Stimulated activated CD8-positive, alpha-beta memory T cell treated with anti-CD3 and anti-CD28 coated beads, Interleukin-2, amount 100 ng/mL, for 1 hour (primary cell): ENCODE measurements around the gene WWC1.

Experiments used
- DNase-seq, 2 donors: peaks; one replicate each; pipeline ENCODE4 v3.0.0-alpha.2; 2020; ENCODE audit warnings: low read depth in 2 of 2

The WWC1 gene

DNA sequence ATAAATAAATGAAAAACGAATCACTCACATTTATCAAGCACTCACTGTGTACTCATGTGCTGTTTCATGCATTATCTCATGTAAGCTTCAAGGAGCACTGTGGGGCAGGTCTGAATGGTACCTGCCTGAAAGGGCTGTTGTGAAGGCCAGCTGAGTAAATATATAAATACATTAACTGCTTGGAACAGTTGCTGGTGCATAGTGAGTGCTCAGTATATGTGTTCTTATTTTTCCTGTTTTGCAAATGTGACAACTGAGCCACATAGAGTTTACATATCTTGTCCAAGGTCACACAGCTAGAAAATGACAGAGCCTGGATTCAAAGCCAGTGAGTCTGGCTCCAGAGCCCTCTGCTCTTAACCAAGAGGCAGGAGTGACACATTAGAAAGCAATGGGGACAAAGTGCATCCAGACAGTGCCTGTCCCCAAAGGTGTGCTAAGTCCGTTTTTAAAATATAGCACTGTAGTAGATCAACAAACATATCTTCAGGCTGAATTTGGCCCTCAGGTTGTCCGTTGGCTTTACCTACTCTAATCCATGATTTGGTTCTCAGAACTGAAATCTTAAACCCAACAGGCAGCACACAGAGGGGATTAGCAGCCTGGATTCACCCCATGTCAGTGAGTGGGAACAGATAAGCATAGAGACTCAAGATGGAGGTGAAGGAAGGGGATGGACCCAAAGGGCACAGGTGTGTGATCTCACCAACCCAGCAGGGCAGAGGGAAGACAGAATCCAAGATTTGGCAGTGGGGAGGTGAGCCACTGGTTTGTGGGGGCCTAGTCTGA lies 70.8 kb downstream of the WWC1 start:
- no peak for DNase-seq

DNA sequence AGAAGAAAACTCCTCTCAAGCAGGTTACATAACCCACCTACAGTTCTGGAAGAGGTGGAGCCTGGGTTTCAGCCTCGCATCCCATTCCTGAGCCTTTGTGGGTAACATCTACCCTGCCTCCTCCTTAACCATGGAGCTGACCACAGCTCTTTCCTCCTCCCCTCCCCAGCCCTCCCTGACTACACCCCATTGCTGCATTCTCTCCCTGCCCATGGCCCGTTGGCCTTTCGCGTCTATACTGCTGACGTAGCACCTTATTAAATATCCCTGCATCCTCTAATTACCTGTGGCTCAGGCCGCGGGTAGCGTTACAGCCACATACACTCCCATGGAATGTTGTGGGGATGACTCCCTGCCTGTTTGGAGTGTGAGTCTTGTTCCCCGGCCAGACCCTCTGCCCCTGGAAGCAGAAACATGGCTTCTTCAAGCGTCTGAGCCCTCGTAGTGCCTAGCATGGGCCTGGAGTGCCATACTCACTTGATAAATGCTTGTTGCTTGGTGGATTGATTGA lies 72.8 kb downstream of the WWC1 start:
- no peak for DNase-seq

DNA sequence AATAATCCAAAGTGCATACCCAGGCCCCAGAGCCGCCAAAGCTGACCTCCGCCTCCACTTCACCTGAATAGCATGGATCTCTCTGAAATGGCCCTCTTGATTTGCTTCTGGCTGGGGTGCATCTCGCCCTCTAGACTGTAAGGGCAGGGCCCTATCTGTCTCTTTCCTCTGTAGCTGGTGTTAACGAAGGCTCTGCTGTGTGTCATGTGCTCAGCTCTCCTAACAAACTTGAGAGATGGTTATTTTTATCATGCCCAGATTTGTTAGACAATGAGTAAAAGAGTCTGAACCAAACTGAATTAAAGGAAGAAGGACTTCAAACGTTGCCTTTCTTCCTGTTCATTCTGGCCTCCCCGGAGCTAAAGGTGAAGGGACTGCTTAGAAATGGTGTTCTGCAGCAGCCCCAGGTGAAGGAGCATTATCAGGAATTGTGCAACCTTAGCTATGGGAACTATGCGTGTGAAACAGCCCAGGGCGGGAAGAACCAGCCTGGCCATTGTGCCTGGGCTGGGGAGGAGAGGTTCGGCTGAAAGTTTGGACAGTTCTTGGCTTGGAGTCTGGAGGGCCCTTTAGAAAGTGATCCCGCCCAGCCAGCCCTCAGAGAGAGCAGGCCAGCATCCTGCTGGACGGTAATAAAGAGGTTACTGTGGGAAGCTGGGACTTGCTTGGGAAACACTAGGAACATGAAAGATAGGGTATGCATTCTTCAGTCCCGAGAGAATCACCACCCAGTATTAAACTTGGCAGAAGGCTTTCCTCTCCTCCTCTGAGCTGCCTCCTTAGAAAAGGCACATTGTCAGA lies 73.5 kb downstream of the WWC1 start:
- DNase-seq, result no peak

DNA sequence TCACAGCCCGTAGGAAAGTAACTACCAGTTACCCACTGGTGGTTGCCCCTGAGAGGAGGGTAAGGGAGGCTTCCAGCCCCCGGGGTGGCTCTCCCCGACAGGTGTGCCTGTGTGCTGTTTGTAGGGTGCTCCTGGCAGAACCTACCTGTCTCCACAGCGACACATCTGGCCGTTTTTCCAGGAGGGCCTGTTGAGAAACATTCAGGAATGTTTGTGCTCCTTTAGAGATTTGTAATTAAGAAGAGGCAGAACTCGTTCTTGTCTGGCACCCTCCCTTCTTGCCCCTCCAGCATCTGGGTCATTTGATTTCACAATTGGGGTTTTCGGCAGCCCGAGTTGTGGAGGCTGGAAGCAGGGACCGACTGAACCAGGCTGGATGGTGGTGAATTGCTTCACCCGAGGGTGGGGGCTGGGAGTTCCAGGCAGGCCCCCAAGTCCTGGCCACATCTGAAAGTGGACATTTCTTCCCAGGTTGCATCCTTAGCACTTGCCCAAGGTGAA lies 74.2 kb downstream of the WWC1 start:
- DNase-seq, result no peak

DNA sequence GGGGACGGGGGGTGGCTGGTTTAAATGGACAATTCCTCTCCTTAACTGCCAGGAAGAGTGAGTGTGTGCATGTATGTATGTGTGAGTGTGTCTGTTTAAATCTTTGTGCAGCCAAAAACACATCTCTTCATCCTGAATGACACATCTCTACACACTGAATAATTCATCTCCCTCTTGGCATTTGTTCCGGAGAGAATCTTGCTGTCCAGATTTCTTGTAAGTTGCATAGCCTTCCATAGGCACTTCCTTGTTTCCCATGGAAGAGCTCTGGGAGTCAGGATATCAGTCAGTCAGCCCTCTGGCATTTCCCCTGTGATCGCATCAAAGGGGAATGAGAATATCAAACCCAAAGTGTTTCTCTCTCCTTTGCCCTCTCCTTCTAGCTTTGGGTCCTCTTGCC lies 74.7 kb downstream of the WWC1 start:
- DNase-seq, result no peak

DNA sequence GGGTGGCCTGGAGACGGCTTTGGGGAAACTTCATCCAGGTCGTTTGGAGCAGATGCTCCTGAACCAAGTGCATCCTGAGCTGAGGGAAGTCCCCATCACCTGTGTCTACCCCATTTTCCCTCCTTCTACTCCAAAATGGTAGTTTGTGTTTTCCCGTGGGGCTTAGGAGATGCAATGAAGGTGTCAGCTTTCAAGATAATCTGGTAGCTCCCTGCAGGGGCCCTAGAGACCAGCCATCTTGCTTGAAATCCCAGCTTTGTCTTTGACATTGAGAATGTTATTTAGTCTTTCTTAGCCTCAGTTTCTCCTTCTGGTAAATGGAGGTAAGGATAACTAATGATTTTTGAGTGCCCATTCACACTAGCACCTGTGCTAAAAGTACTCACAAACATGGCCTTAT lies 77.4 kb downstream of the WWC1 start:
- DNase-seq, result no peak

DNA sequence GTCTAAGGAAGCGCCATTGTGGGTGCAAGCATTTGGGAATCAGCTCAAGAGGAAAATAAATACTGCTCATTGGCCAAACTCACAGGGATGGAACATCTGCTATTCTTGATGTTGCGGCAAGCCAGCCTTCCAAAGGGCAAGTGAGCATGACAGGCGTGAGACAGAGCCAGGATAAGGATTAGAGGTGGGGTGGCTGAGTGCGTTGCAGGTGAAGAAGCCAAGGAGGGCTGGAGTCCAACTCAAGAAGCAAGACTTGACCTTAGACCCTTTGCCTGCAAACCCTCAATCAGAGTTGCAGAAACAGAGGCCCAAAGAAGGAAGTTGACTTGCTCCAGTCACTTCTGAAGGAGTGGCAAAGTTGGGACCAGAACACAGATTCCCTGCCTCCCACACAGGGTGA lies 79.4 kb downstream of the WWC1 start:
- DNase-seq, result no peak

DNA sequence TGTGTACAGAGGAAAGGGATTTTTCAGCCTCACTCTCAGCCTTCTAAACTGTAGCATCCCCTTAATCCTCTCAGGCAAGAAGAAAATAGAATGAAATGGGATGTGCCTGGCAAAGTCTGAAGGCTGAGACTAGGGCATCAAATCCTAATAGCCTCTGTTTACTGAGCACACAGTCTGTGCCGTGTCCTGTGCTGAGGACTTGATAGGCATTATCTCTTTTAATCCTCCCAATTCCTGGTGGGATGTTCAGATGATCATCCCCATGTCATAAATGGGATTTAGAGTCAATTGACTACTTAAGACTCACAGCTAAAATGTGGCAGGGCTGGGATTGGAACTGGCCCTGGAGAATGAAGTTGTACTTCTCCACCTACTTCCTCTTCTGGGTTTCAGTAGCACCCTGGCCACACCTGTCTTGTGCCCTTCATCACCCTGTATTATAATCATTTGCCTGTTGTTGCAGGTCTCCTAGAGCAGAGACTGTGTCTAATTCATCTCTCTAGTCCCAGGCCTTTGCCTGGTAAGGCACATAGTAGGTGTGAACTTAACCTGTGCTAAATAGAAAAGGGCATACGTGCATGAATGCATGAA lies 81.0 kb downstream of the WWC1 start:
- no peak for DNase-seq

DNA sequence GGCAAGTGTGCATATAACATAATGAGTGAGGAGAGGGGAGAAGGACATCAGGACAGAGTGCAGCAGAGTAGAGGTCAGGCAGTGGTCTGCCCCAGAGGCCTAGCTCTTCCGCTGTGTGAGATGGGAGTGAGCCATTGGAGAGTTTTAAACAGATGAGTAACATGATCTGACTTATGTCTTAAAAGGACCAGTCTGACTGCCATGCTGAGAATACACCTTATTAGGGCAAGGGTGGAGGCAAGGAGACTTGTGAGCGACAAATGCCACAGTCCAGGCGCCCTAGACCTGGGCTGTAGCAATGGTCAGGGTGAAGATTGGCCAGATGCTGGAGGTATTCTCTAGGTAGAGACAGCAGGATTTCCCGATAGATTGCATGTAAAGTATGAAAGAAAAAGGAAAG lies 83.1 kb downstream of the WWC1 start:
- DNase-seq, result no peak

DNA sequence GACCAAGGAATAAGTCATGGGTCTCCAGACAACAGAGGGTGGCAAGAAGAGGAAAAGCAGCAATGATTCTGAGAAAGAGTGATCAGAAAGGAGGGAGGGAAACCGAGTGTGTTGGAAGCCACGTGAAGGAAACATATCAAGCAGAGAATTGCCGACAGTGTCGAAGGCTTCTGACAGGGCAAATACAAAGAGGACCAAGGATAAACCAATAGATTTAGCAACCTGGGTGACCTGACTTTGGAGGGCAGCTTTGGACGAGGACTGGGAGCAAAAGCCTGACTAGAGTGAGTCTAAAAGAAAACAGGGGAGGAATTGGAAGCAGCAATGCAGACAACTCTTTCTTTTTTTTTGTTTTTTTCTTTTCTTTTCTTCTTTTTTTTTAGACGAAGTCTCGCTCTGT lies 83.8 kb downstream of the WWC1 start:
- no peak for DNase-seq

DNA sequence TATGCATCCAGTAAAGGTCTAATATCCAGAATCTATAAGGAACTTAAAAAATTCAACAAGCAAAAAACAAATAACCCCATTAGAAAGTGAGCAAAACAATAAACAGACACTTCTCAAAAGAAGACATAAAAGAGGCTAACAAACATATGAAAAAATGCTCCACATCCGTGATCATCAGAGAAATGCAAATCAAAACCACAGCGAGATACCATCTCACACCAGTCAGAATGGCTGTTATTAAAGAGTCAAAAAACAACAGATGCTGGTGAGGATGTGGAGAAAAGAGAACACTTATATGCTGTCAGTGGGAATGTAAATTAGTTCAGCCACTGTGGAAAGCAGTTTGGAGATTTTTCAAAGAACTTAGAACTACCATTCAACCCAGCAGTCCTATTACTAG lies 86.1 kb downstream of the WWC1 start:
- DNase-seq, result no peak

DNA sequence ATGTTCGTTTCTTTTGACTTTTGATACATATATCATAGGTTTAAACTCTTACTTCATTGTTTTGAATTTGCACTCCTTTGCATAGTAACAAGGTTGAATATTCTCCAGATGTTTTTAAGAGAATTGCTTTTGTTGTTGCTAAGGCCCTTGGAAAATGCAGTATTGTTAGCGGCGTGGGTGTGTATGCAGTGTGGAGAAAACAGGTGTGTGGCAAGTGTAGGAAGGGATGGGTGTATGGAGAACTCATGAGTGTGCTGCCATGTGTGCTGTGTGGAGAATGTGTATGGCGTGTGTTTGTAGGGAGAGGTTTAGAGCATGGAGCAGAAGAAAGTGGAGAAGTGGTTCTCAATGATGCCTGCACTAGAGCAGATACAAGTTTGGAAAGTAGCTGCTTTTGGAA lies 87.3 kb downstream of the WWC1 start:
- no peak for DNase-seq

DNA sequence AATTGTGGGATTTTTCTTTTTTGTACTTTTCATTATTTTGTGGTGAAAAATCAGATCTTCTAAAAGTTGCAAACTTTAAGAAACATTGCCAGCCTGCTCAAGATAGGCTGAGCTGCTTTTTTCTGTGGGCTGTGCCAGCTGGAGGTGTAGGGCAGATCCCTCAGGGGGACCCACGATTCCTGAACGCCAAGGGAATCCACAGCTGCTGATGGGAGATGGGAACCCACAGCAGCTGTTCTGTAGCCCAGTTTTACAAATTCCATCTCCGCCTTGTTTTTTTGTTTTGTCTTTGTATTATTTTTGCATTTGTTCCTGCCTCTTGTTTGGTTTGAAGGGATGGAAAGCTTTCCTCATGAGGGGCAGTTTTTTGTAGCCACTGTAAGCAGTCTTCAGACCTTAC lies 91.0 kb downstream of the WWC1 start:
- no peak for DNase-seq

DNA sequence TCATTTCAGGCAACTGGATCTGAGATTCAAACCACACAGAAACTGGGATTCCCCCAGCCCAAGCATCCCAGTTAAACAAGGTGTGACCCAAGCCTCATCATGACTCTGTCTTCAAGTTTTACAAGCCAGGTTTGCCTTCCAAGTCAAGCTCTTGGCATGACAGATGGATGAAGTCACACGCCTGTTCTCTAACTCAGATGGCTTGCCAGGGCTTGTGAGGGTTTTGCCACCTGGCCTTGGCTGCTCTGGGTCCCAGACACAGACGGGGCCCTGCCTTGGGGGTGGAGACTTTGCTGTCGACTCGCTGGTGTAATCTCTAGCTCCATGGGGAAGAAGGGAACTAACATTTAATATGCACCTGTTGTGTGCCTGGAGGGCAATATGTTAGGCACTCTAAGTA lies 99.0 kb downstream of the WWC1 start:
- DNase-seq, result no peak

DNA sequence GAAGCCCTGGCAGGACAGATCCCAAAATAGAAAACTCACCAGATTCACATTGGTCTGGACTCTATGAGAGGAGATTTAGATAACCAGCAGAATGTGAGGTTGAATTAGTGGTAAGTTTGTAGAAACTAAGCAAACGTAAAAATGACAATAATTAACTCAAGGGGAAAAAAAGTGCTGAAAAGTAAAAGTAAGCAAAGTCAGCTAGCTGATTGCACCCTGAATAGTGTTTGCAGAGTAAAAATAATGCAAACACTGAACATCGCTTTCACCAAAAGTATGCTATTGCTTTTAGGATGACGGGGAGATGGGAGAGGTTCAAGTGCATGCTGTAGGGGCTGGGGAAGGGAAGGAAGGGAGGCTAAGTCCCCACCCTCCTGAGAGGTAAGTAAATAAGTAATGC lies 102.3 kb downstream of the WWC1 start:
- DNase-seq, result no peak

DNA sequence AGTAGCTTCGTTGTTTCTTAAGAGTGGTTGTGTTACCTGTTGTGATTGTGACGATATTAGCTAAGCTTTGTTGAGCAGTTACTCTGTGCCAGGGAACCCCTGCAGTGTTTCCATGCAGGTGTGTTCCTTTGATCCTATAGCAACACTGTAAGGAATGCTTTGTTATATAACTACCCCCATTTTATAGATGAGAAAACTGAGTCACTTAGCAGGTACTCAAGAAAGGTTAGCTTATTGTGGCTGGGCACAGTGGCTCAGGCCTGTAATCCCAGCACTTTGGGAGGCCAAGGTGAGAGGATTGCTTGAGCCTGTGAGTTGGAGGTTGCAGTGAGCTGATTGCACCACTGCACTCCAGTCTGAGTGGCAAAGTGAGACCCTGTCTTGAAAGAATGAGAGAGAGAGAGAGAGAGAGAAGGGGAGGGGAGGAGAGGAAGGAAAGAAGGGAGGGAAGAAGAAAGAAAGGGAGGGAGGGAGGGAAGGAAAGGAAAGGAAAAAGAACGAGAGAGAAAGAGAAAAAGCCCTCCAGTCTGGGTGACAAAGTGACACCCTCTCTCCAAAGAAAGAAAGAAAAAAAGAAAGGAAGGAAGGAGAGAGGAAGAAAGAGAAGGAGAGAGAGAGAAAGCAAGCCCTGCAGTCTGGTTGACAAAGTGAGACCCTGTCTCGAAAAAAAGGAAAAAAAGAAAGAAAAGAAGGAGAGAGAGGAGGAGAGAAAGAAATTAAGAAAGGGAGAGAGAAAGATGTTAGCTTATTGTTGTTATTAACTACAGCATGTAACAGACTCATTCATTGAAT lies 109.2 kb downstream of the WWC1 start:
- DNase-seq, result no peak

DNA sequence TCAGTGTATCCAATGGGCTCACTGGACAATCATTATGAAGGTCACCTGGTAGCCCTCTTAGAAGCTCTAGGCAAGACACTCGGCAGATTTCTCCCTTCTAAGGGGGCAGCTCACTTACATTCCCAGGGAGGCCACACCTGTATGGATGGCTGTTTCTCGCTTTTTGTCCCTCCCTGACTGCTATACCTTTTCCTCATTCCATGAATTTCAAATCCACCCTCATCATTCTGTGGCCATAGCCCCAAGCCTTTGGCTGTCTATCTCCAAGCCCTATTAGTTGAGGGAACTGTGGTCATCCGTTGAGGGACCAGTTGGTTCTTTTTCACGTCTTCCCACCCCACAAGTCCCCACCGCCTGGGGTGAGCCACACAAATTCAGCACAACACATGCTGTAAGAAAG lies 109.8 kb downstream of the WWC1 start:
- DNase-seq, result no peak

DNA sequence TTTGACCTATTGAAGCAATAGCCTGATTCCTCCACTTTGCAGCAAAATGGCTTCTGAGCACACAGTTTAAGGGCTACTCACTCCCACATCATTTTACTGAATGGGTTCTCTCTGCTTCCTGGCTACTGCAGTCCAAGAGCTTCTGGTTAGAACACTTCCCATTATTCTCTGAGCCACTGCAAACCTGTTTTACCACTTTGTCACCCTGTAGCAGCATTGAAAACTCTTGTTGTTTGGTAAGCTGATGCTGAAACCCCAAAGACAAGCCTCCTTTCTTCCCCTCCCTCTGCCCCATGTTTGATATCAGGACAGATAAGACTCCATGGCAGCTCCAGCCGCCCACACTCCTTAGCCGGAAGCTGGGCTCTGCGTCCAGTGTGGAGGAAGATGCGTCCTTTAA lies 110.4 kb downstream of the WWC1 start:
- no peak for DNase-seq

DNA sequence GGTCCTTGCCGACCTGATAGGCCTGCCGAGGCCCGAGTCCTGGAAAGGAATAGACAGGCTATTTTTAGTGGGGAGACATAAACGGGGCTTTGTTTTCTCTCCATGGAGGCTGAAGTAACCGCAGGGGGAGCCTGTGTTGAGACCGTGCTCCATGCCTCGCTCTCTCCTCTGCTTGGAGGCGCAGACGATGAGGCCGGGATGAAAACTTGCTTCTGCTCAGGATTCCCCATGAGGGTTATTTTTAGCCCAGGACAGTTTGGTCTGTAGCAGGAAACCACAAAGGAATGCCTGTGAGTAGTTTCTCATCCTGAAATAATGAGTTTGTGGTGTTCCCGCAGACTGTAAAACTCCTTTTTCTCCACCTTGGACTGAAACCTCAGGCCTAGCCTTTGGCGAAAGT lies 112.9 kb downstream of the WWC1 start:
- DNase-seq, result no peak

DNA sequence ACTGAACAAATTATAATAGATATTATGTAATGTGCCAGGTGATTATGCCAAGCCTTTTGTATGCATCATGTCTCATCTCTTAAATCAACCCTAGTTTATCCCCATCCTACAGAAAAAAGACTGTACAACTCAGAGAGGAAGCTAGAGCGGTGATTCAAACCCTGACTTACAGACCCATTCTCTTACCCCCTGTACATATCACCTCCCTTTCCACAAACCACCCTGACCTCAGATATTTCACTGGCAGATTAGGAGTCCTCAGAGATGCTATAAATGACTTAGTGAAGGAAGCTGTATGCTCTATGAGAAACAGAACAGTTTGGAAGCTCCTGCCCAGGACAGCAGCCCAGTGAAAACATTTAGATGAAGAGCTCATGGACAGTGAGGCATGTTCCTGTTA lies 115.8 kb downstream of the WWC1 start:
- no peak for DNase-seq

DNA sequence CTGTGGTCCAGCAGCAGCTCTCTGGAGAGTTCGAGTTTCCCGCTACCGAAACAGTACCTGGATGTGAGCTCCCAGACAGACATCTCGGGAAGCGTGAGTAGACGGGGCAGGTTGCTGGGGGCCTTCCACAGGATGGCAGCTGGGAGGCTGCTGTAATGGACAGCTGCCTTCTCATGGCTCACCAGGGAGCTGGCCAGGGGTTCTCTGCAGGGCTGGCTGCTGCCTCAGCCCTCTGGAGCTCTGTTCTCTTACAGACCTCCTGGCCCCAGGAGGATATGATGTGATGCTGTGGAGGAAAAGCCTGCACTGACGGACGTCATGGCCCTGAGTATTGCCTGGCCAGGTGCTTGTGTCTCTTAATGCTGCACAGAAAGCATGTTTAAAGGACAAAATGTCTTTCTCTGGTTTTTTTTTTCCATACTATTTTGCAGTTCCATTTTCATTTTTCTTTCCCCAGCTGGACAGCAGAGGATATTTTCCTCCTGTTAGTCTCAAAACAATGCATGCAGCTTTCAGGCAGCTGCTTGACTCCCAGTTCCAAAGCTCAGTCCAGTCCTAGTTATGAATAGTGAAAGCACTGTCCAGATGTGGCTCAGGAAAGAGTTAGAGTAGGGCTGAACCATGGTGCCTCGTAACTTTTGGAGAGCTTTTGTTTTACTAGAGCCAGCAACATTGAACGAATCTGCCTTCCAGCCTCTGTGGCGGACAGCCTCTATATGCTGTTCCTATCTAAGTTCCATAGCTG lies 117.3 kb downstream of the WWC1 start:
- no peak for DNase-seq
